Right atrium auricular region (tissue), 2 donors: ENCODE data around the gene CCNL1. TPM values are rescaled to one million over a fixed set of nuclear protein-coding genes. Genes with fewer than 3 reads are reported as not detected.

Experiments used
- DNase-seq: peaks from one replicate; pipeline ENCODE4 v3.0.0-alpha.2; 2019; ENCODE audit warnings: low spot score
- H3K27ac ChIP-seq, 2 donors: fragments of 200-600 bp; sonication (generic); 1 replicate in 1 of 2; 2 replicates in 1 of 2; pipeline ENCODE4 v1.5.1; 2016 to 2019
- H3K27me3 ChIP-seq, 2 donors: fragments of 200-600 bp; sonication (generic); one replicate each; pipeline versions ENCODE4 v1.5.1 to v1.6.0; 2017 to 2019
- H3K36me3 ChIP-seq: fragments of 200-600 bp; sonication (generic); one replicate; pipeline ENCODE4 v1.5.1; 2016
- H3K4me1 ChIP-seq, 2 donors: fragments of 200-600 bp; sonication (generic); one replicate each; pipeline versions ENCODE4 v1.5.1 to v1.6.0; 2017 to 2019
- H3K4me3 ChIP-seq, 2 donors: fragments of 200-600 bp; sonication (generic); 1 replicate in 1 of 2; 2 replicates in 1 of 2; pipeline ENCODE4 v1.5.1; 2017 to 2019; ENCODE audit warnings: mild to moderate bottlenecking in 1 of 2, moderate library complexity in 1 of 2
- H3K9me3 ChIP-seq, 2 donors: fragments of 200-600 bp; sonication (generic); one replicate each; pipeline ENCODE4 v1.5.1; 2019
- total RNA-seq, 2 donors: library from RNA; depleted of rRNA; stranded (reverse); fragments of >200 nt; gene quantifications; one replicate each; pipeline ENCODE4 v1.1.0, GENCODE V29; 2016
- TF ChIP-seq, protein P1 (sequence below), 2 donors: fragments of 200-600 bp; sonication (generic); IDR thresholded peaks; one replicate each; pipeline ENCODE4 v1.5.1; 2019; ENCODE audit warnings: antibody characterized with exemption in 2 of 2

CCNL1 gene
- total RNA-seq, 2 donors from 2014 or later: 43.8 to 44.3 TPM

- peaks cover 9% of the 10 kb centered on the region for H3K36me3 ChIP-seq
- TF ChIP-seq, protein P1, sequence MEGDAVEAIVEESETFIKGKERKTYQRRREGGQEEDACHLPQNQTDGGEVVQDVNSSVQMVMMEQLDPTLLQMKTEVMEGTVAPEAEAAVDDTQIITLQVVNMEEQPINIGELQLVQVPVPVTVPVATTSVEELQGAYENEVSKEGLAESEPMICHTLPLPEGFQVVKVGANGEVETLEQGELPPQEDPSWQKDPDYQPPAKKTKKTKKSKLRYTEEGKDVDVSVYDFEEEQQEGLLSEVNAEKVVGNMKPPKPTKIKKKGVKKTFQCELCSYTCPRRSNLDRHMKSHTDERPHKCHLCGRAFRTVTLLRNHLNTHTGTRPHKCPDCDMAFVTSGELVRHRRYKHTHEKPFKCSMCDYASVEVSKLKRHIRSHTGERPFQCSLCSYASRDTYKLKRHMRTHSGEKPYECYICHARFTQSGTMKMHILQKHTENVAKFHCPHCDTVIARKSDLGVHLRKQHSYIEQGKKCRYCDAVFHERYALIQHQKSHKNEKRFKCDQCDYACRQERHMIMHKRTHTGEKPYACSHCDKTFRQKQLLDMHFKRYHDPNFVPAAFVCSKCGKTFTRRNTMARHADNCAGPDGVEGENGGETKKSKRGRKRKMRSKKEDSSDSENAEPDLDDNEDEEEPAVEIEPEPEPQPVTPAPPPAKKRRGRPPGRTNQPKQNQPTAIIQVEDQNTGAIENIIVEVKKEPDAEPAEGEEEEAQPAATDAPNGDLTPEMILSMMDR (IDR thresholded peaks at IDR 0.05): no peak
- peaks cover 0 to 37% of the 10 kb centered on the region in 2 donors for H3K4me1 ChIP-seq
- no peak overlapping the region for H3K4me3 ChIP-seq
- peak overlapping the region; percentile 99 to 100 for H3K27ac ChIP-seq
- H3K27me3 ChIP-seq: no peaks in the 10 kb centered on the region
- no peaks in the 10 kb centered on the region for H3K9me3 ChIP-seq
- no peak for DNase-seq
These were observed 59.9 kb downstream of the CCNL1 start for GRCh38 chr3:157100096-157100477.

GRCh38 chr3:157099326-157100095 lies 60.4 kb downstream of the CCNL1 start:
- Histone ChIP-seq H3K4me1 (peaks cover 0 to 31% of the 10 kb centered on the region in 2 donors), H3K4me3 (no peak overlapping the region), H3K9me3 (no peaks in the 10 kb centered on the region), H3K27me3 (no peaks in the 10 kb centered on the region), H3K27ac (peak overlapping the region; percentile 99 to 100), H3K36me3 (peaks cover 9% of the 10 kb centered on the region)
- TF ChIP-seq, protein P1 (IDR thresholded peaks at IDR 0.05): no peak
- no peak for DNase-seq

GRCh38 chr3:157098823-157099185 lies 61.1 kb downstream of the CCNL1 start:
- Histone ChIP-seq H3K4me1 (peaks cover 0 to 24% of the 10 kb centered on the region in 2 donors), H3K27ac (peak overlapping the region; percentile 99 to 100), H3K27me3 (no peaks in the 10 kb centered on the region), H3K36me3 (peaks cover 9% of the 10 kb centered on the region), H3K4me3 (no peak overlapping the region), H3K9me3 (no peaks in the 10 kb centered on the region)
- TF ChIP-seq, protein P1 (IDR thresholded peaks at IDR 0.05): no peak
- no peak for DNase-seq

DNA sequence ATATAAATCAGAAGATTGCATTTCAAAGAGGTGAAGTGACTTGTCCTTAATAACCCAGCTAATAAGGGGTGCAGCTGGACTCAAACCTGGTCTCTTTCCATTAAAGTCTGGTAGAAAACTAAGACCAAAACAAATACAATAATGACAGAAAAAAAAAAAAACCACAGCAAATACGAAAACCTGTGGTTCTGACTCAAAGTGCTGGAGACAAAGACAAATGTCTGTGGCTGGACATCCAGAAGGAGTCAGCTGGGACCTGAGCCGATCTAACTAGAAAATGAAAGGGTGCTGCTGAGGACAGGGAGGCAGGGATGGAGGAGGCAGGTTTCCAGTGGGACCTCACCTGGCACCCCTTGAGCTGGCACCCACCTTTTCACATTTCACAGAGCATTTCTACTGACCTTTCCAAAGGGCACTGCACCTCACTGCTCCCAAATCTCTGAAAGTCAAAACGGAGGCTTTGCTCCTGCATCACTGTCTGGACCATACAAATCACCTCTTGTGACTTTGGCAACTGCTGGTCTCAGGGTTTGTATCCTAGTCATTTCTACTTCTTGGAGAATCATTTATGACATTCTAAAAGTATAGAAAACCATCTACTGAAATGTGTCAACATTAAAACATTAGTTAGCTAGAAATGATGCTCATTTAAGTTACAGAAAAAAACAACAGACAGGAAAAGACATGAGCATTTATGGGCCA lies 61.7 kb downstream of the CCNL1 start:
- no peak for DNase-seq
- Histone ChIP-seq H3K4me1 (peaks cover 0 to 19% of the 10 kb centered on the region in 2 donors), H3K36me3 (peaks cover 9% of the 10 kb centered on the region), H3K27me3 (no peaks in the 10 kb centered on the region), H3K27ac (peak overlapping the region; percentile 99 to 100), H3K4me3 (no peak overlapping the region), H3K9me3 (no peaks in the 10 kb centered on the region)
- TF ChIP-seq, protein P1 (IDR thresholded peaks at IDR 0.05): no peak
